HG03439 (cell line): ENCODE measurements around the gene RANBP3L.
"Not testable (repeated sequence)": the region's sequence is repeated elsewhere in the genome, so short reads cannot be mapped to it uniquely, and the experiment has no call there.

Source experiments
- ATAC-seq: cut with Tn5 transposase; IDR thresholded peaks from one replicate; pipeline ENCODE4 v1.9.1; 2021; ENCODE audit warnings: mild to moderate bottlenecking, moderate library complexity; ENCODE audit not compliant: unreplicated experiment

The RANBP3L gene, protein sequence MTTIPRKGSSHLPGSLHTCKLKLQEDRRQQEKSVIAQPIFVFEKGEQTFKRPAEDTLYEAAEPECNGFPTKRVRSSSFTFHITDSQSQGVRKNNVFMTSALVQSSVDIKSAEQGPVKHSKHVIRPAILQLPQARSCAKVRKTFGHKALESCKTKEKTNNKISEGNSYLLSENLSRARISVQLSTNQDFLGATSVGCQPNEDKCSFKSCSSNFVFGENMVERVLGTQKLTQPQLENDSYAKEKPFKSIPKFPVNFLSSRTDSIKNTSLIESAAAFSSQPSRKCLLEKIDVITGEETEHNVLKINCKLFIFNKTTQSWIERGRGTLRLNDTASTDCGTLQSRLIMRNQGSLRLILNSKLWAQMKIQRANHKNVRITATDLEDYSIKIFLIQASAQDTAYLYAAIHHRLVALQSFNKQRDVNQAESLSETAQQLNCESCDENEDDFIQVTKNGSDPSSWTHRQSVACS

DNA sequence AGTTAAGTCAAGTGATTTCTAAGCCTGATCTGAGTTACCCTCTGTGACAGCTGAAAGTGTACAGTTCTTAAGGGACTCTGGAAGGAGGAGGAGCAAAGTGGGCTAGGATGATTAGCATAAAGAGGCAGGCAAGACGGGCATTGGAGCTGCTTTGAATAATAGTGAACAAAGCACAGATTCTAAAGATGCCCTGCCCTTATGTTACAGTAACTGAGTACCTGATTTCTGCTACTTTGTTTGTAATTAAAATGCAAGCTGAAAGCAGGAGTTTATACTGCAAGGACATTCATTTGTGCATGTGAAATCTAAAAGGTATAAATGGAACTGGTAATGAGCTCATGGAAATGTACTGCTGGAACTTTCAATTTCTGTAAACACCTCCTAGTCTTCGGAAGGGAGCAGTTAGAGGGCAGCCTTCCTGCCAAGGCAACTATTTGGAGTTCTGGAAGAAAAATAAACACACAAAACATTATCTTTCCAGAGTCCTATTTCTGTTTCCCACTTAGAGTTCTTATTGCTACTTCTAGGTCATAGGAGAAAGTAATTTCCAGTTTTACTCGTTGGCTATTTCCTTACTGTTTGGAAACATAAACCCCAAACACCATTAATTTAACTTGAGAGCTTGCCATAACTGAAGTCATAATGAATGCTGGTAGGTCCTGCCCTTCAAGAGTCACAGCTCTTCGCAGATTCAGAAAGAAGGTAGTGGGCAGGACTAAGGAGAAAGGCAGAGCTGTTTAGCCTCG is at the start of gene RANBP3L:
TSS of gene RANBP3L (minus strand) at position 45 of the 746 bp plus-strand sequence. CDS start 486 bp downstream, outside the sequence.
- ATAC-seq: peak; percentile 66

DNA sequence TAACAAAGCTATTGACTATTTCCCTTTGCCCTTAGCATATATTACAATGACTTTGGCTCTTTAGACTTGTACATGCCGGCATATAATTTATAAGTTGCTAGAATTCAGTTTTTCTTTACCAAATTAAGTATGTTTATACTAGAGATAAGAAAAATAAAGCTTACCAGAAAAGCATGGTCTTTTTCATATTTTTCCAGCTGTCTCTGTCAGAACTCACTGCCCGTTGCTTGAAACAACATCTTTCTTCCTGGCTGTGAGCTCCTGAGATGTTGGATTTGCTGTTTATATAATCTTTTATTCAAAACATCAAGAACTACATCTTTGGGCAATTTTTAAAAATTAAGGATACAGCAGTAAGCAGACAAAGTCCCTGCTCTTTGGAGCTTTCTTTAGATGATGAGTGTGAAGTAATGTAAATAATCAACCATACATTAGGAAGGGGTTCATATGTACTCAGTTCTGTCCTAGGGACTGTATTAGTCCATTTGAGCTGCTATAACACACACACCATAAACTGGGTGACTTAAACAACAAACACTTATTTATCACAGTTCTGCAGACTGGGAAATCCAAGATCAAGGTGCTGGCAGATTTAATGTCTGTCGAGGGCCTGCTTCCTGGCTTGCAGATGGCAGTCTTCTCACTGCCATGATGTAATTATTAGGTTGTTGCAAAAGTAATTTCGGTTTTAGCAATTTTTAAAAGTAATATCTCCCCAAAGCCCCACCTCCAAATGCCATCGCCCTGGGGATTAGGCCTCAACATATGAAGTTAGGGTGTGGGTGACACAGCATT is 45.4 kb upstream of the RANBP3L start:
- no peak for ATAC-seq

DNA sequence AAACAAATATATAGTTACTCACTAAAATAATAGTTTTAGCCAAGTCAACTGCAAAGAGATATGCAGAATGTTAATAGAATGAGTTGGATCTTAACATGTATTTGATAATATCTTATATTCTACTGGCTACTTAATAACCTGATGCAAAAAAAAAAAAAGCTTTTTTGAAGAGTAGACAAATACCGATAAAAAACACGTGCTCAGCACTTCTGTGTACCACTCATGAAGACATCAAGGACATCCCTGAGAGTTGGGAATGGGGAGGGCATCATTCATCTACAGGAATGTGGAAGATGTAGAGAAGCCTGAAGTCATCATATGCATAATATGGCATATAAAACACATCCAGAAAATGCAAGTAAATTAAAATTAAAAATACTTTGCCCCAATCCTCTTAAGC is 43.2 kb upstream of the RANBP3L start:
- no peak for ATAC-seq

- ATAC-seq: not testable (repeated sequence)
Measured at GRCh38 chr5:36341720-36342119, 40.0 kb upstream of the RANBP3L start.

GRCh38 chr5:36337597-36337996 is 35.9 kb upstream of the RANBP3L start:
- ATAC-seq: no peak

- ATAC-seq: no peak
Measured at GRCh38 chr5:36334315-36334714, 32.6 kb upstream of the RANBP3L start.

DNA sequence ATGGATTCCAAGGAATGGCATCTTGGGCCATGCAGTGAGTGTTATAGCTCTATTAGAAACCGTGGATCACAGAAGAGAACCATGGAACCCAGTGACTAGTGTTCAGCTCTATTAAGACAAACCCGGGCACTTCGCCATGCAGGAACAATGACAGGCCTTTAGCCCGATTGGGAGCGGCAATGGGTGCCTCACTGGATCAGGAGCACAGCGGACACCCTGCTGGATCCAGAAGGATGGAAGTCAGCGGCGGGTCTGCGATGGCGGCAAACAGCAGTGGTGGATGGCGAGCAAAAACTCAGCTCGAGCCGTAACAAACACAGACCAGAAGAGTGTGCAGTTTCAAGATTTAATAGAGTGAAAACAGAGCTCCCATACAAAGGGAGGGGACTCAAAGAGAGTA is 31.0 kb upstream of the RANBP3L start:
- ATAC-seq: not testable (repeated sequence)

- ATAC-seq: no peak
Measured at GRCh38 chr5:36325196-36325595, 23.5 kb upstream of the RANBP3L start.

GRCh38 chr5:36323926-36324781 is 22.5 kb upstream of the RANBP3L start:
- no peak for ATAC-seq

DNA sequence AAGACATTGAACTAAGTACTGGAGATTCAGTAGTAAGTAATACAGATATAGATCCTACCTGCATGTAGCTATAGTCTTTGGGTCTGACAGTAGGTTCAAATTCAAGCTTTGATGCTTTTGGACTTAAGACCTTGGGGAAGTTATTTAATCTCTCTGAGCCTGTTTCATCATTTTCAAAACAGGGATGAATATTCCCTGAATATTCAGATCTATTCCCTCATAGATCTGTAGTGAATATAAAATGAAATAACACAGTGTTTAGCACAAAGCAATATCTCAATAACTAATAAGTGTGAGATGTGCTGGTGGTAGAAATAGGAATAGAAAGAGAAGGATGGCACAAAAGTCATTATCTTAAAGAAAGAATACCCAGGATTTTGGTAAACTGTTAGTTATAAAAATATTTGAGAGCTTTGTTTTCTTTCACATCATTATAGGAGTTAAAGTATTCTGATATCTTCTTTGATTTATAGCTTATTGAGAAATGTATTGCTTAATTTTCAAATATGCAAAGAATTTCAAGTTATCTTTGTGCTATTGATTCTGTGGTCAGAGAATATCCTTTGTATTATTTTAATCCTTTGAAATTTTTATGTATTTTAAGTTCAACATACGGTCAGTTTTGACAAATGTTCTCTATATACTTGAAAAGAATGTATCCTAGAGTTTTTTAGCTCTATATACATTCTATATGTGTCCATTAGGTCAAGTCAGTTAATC is 11.4 kb upstream of the RANBP3L start:
- no peak for ATAC-seq

DNA sequence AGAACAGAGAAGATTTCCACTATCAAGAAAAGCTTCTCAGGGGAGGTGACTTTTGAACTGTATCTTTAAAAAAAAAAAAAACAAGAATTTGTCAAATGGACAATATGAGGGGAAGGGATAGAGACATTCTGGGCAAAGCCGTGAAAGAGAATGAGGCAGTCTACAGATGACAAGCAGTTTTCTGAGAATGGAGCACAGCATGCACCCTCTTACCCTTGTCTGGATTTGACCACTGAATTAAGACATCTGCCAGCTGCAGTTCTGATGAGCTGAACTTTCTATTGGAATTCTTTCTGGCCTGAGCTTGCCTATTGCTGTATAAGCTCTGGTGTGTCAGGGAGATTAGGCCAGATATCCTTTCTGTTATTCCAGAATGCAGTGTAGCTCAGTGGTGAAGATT is 10.3 kb upstream of the RANBP3L start:
- no peak for ATAC-seq

GRCh38 chr5:36310138-36310537 is 8.4 kb upstream of the RANBP3L start:
- ATAC-seq: no peak

GRCh38 chr5:36305571-36306326 is 4.0 kb upstream of the RANBP3L start:
- ATAC-seq: peak; percentile 67

DNA sequence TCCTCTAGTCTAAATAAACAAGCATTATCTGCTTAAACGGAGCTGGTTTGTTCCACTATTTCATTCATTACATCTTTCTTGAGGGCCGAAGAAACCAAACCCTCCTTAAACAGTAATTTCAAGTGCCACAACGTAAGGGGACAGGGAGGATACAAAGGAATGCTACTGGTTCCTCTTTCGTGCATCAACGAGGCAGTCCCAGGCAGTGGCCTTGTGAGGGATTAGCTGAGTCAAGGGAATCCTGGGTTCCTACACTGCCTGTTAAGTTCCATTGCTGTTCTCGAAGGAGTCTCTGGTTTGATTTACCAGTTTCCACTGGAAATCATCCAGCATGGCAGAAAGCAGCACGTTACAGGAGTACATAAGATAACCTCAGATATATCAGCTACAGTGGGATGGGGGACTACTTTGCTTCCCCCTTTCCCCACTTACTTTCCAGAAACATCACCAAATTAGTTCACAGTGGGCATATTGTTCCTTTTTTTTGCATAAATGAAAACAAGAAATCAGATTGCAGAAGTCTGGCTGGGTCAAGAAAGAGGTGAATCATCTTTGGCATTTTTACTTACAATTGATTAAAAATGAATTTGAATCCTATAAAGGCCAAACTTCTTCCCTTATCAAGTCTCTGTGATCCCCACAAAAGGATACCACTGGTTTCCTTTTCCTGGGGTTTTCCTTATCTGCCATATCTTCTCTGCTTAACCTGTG is 2.5 kb upstream of the RANBP3L start:
- ATAC-seq: no peak

- ATAC-seq: no peak
Measured at GRCh38 chr5:36300927-36301540, 668 bp downstream of the RANBP3L start.

GRCh38 chr5:36300191-36300926 is 1.3 kb downstream of the RANBP3L start:
- ATAC-seq: no peak

- ATAC-seq: no peak
Measured at GRCh38 chr5:36298552-36298951, 3.1 kb downstream of the RANBP3L start.
